Stimulated activated CD8-positive, alpha-beta memory T cell treated with anti-CD3 and anti-CD28 coated beads, Interleukin-15, amount 100 ng/mL, for 48 hours (primary cell): ENCODE measurements around the gene ITGB7.
"Not testable (repeated sequence)": the region's sequence is repeated elsewhere in the genome, so short reads cannot be mapped to it uniquely, and the experiment has no call there.

Experiments used
- DNase-seq, 2 donors: peaks; one replicate each; pipeline ENCODE4 v3.0.0-alpha.2; 2020; ENCODE audit warnings: low read depth in 2 of 2

ITGB7 gene

DNA sequence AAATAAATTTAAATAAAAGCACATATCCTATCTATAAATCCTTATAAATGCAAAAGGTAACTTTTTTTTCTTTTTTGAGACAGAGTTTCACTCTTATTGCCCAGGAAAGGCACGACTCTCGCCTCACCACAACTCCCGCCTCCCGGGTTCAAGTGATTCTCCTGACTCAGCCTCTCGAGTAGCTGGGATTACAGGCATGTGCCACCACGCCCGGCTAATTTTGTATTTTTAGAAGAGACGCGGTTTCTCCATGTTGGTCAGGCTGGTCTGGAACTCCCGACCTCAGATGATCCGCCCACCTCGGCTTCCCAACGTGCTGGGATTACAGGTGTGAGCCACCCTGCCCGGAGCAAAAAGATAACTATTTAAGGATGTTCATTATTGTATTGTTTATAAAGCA is 28.2 kb downstream of the ITGB7 start:
- not testable (repeated sequence) for DNase-seq

DNA sequence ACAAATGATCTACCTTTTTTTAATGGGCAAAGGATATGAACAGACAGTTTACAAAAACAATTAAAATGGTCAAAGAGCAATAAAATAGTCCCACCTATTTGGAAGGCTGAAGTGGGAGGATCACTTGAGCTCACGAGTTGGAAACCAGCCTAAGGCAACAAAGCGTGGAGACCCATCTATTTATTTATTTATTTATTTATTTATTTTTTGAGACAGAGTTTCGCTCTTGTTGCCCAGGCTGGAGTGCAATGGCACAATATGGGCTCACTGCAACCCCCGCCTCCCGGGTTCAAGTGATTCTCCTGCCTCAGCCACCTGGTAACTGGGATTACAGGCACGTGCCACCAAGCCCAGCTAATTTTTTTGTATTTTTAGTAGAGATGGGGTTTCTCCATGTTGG is 29.6 kb downstream of the ITGB7 start:
- not testable (repeated sequence) for DNase-seq

DNA sequence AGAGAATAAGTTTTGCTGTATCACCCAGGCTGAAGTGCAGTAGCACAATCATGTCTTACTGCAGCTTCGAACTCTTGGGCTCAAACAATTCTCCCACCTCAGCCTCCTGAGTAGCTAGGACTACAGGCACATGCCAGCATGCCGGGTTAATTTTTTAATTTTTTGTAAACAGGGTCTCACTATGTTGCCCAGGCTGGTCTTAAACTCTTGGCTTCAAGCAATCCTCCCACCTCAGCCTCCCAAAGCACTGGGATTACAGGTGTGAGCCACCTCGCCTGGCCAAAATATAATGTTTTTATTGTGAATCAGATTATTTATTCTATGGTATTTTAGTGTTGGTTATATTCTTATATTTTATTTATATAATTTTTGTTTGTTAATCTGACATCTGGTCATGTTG is 30.3 kb downstream of the ITGB7 start:
- no peak for DNase-seq

DNA sequence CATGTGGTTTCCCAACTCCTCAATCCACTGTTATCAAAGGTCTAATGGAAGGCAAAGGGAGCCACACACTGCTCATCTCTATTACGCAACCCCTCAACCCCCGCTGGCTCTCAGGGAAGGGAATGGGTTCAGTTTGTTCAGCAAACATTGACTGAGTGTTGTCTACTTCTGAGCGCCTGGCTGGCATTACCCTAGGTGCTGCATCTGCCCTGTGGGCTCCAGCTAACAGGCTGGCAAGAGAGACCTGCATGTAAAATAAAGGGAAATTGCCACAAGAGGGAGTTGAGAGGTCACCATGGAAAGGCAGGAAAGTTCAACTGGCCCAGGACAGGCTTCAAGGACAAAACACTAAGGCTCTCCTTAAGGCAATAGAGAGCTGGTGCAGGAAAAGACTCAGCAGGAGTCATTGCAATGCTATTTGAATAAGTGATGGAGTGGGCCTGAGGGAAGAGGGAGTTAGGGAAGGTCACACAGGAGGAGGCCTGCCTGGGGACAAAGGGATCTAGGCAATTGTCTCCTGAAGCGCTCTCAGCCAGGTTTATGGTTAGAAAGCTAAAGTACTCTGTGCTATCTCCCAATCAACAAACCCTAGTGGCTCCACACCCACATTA is 32.1 kb downstream of the ITGB7 start:
- no peak for DNase-seq

DNA sequence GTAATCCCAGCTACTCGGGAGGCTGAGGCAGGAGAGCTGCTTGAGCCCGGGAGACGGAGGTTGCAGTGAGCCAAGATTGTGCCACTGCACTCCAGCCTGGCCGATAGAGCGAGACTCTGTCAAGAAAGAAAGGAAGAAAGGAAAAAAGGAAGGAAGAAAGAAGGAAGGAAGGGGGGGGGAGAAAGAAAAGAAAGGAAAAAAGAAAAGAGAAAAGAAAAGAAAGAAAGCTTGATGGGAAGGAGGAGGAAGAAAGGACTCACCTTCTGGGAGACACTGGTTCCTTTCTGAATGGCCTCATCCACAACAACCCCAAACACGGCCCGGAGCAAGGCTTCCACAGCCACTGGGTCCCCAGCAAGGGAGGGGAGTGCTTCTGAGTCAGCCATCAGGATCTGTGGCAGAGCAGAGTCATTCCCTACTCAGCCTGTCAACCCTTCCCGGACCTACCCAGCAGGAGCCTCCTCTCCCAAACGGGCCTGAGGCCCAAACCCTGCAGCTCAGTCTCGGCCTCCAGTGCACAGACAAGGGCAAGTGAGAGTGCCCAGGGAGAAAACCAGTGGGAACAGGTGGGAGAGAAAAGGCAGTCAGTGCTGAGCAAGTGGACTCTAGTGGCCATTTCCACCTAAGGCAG is 33.9 kb downstream of the ITGB7 start:
- DNase-seq = no peak

DNA sequence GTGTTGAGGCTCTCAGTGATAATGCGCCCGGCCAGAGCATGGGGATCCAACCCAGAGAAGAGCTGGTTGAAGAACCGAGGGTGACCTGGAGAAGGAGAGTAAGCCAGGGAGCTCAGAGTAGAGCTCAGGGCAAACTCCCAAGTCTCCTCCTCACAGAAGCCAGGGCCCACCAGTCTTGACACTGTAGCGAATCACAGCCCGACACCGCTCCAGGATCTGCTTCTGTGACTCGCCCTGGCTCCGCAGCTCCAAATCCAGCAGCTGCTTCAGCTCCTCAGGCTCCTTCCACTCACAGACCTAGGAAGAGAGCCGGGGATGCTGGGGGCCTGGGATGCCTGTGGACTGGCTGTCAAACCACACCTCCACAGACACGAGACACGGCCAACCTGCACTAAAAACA is 34.7 kb downstream of the ITGB7 start:
- DNase-seq = no peak

DNA sequence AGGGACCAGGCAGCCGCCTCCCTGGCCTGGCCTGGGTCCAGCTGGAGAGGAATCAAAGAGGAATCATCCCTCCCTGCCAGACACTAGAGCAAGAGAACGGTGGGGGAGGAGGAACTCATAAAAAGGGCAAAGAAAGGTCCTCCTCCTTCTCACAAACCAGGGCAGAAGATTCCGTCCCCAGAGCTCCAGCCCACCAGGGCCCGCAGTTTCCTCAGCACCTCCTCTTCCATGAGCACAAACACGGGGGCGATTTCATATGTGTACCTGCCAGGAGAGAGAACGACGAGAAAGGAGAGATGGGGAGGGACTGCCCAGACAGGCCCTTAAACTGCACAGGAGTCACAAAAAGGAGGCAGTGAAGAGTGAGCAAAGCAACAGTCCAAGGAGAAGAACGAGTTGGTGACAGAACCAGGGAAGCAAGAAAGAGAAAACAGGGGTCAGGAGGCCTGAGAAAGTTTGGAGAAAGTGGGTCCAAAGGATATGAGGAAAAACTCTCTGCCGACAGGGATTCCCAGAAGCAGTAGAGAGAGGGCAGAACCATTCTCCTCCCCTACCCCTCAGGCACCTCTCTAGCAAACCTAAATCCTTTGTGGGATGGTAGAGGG is 35.2 kb downstream of the ITGB7 start:
- no peak for DNase-seq

DNA sequence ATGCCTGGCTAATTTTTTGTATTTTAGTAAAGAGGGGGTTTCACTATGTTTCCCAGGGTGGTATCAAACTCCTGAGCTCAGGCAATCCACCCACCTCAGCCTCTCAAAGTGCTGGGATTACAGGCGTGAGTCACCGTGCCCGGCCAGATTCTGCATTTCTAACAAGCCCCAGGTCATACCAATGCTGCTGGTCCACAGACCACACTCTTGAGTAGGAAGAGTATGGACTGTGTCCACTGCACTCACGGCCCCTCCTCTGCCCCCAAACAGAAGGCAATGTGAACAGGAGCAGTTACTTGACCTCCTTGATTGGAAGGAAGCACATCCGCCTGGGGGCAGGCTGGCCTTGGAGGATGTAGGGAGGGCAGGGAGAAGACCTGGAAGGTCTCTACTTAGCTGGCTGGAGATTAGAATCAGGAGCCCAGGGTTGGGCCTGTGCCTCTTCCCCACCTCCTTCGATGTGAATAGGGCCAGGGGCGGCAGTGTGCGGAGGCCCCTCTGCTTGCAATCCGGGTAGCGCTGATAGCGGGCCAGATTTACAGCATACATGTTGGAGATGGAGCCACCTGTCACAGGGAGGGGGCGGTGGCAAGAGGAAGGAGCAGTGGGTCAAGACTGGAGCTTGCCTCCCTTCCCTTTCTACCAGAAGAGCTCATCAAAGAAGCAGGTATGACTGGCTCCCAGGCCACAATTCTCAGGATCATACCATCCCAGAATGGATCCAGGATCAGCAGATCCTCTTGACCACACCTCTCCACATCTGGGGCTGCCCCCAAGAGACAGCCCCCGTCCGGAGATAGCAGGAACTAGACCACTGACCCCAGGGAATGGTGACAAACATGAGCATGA is 36.0 kb downstream of the ITGB7 start:
- DNase-seq = no peak

DNA sequence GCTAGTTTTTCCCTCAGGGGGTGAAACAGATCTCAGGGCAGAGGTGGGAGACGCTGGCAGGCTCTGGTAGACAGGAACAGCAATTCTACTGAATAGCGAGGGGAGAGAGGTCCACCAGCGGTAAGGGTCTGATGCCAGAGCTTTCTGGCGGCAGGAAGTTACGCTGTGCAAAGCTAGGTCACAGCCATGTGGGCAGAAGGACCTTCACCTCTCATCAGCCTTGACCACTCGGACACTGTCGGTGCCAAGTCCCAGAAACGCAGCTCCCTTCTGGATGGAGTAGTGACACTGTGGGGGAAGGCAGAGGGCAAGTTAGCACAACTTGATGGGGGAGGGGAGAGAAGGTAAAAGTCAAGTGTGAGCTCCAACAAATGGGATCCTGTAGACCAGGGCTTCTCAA is 36.8 kb downstream of the ITGB7 start:
- no peak for DNase-seq

DNA sequence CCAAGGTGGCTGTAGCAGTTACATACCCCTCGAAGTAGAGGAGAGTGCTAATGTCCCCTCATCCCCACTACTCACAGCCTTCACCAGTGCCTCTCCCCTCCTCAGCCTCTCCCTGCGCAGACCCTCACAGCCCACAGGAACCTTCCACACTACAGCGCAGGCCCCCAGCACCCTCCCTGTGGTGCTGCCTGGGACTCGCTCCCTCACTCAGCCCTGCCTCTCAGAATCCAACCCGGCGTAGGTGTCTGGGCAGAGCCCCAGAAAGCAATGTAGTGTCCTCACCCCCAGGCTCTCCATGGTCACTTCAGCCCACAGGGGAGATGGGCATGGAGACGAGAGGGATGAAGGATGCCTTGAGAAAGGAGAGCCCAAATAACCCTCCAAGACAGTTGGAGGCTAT is 37.4 kb downstream of the ITGB7 start:
- no peak for DNase-seq

DNA sequence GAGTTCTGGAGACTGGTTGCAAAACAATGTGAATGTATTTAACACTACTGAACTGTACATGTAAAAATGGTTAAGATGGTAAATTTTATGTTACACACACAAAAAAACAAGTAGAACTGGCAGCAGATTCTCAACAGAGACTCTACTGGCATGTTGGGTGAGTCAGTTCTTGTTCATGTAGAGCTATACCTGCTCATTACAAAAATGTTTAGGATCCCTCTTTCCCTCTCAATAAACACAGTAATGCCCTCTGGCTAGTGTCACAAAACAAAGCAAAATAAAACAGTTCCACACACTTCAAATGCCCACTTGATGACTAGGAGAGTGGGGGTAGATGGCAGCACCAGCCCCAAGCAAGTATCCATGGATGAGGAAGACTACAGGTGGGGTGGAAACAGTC is 40.2 kb downstream of the ITGB7 start:
- DNase-seq = no peak

DNA sequence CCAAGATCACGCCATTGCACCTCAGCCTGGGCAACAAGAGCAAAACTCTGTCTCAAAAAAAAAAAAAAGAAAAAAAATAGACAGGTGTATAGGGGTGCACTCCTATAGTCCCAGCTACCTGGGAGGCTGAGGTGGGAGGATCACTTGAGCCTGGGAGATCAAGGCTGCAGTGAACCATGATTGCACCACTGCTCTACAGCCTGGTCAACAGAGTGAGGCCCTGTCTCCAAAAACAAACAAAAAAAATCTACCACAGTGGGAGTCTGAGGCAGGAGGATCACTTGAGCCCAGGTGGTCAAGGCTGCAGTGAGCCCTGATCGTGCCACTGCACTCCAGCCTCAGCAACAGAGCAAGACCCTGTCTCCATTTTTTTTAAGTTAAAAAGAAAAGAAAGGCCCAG is 44.0 kb downstream of the ITGB7 start:
- DNase-seq = not testable (repeated sequence)

DNA sequence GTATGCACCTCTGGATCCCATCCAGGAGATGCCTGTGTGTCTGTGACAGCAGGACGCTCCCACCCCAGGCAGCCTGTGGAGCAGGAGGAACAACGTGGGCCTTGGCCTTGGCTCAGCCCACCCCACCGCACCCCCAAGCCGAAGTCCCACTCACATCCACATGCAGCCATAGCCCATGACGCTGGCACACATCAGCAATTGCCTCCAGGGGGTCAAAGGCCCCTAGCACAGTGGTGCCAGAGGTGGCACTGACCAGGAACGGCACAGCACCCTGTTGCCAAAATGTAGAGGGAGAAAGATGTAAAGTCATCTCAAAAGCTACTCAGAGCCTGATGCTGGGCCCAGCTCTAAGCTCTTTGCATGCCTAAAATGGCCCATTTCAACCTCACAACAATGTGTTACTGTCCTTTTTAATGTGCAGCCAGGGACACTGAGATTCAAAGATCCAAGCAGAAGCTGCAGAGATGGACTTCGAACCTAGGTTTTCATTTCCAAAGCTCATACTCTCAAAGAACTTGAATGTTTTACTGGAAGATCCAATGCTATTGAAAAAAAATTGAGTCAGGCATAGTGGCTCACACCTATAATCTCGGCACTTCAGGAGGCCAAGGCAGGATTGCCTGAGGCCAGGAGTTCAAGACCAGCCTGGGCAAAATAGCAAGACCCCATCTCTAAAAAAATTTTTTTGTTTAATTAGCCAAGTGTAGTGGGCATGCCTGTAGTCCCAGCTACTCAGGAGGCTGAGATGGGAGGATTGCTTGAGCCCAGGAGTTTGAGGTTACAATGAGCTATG is 45.7 kb downstream of the ITGB7 start:
- DNase-seq = no peak

DNA sequence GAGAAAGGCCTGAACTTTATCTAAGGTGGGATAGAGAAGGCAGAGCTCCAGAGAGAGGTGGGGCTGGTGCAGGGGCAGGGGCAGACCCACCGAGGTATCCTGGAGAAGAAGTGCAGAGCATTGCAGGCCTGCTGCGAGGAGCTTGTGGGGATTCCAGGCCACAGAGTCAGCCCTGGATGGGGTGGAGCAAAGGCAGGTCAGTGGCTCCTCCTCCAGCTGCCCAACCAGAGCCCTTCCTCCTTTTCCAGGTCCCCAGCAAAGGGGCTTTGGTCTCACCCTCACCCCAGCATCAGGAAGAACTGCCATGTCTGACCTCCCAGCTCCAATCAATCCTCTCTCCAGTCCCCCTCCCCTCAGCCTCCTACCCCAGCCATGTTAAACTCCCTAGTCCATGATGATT is 46.4 kb downstream of the ITGB7 start:
- no peak for DNase-seq

DNA sequence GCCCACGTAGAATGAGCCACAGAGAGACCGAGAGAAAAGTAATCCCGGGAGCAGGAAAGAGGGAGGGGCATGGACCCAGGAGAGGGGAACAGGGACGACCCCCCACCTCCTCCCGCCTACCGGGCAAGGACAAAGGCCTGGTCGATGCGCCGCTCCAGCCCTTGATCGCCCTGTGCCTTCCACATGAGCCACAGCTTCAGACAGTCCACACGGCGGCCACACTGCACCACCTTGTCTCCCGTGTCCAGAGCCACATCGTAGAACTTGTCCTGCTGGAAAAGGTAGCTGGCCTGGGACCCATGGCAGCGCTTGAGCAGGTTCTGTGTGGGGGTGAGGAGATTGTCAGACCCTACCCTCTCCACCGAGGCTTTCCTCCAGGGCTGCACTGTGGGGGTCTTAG is 47.1 kb downstream of the ITGB7 start:
- DNase-seq = no peak

DNA sequence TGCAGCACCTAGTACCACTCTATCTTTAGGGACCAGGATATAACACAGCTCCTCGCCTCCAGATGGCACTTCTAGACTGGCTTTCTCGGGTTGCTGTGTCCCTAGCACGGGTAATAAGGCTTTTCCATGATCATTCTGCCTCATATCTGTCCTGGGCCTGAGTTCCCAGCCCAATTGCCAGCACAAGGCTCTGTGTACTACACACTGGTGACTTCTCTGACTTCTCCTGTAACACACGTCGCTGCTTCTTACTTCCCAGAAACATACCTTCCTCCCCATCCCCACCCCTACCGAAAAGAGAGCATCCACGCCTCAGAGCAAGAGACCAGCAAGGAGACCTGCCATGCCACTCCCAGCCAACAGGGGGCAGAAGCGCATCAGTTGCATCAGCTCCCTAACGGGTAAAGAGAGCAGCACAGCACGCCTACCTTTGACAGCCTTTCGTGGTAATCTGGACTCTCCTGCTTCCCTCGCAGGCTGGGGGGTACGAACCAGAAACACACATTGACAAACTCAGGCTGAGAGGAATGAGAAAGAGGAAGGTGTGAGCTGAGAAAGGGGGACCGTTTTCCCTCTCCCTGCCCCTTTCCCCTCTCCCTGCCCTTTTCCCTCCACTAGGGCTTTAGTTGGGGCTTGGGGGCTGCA is 47.7 kb downstream of the ITGB7 start:
- DNase-seq = peak; percentile 78

DNA sequence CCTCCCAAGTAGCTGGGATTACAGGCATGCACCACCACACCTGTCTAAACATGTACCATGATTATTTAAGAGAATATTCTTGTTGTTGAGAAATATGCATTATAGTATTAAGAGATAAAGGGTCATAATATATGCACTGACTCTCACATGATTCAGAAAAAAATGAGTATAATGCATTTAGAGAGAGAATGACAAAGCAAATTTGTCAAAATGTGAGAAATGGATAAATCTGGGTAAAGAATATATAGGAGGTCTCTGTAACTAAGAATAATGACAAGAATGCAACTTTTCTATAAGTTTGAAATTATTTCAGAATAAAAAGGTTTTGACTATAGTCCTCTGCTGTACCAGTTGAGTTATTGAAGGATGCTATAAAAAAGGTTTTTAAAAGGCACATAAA is 54.7 kb downstream of the ITGB7 start:
- DNase-seq = no peak

DNA sequence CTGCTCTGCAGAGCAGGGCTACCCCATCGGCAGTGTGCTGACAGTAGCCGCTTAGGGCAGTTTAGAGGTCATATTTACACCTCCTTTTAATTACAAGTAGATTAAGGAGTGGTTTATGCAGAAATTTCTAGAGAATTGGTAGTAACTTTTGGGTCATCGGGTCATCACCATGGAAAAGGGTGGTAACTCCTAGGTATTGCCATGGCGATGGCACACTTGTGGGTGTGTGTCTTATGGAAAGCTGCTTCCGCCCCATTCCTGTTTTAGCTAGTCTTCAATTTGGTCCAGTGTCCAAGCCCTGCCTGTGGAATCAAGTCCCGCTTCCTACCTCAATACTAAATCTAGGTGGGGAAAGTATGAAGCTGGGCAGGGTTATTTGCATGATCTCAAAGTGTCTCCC is 56.0 kb downstream of the ITGB7 start:
- DNase-seq = no peak

DNA sequence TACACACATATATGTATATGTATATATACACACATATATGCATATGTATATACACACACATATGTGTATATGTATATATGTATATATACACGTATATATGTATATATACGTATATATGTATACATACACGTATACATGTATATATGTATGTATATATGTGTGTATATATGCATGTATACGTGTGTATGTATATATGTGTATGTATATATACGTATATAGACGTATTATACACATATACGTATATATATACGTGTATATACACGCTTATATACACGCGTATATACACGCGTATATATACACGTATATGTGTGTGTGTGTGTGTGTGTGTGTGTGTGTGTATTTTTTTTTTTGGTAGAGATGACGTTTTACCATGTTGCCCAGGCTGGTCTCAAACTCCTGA is 59.4 kb downstream of the ITGB7 start:
- DNase-seq = no peak

DNA sequence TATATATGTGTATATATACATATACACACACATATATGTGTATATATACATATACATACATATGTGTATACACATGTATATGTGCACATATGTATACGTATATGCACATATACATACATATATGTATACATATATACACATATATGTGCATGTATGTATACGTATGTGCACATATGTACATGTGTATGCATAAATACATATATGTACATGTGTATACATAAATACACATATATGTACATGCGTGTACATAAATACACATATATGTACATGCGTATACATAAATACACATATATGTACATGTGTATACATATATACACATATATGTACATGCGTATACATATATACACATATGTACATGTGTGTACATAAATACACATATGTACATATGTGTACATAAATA is 59.9 kb downstream of the ITGB7 start:
- DNase-seq = no peak
